NT2/D1 (cell line): Measurements from ENCODE around the gene OTULIN.

Experiments used
- DNase-seq: peaks from one replicate; pipeline ENCODE4 v3.0.0-alpha.2; 2011; ENCODE audit warnings: low read depth, low spot score
- H3K27me3 ChIP-seq: 2 replicates; pipeline ENCODE4 v1.6.0; 2011; ENCODE audit warnings: mild to moderate bottlenecking; ENCODE audit not compliant: insufficient read length, insufficient read depth
- H3K36me3 ChIP-seq: 2 replicates; pipeline ENCODE4 v1.6.1; 2011; ENCODE audit warnings: mild to moderate bottlenecking, low read length, mixed read lengths; ENCODE audit not compliant: insufficient read depth, insufficient read length
- H3K4me1 ChIP-seq: 2 replicates; pipeline ENCODE4 v1.5.1; 2011; ENCODE audit not compliant: insufficient read depth, insufficient read length
- H3K4me3 ChIP-seq: 2 replicates; pipeline ENCODE4 v1.5.1; 2011; ENCODE audit warnings: low read depth; ENCODE audit not compliant: insufficient read length
- H3K9ac ChIP-seq: 2 replicates; pipeline ENCODE4 v1.6.0; 2011; ENCODE audit warnings: low read depth; ENCODE audit not compliant: insufficient read length
- H3K9me3 ChIP-seq: 2 replicates; pipeline ENCODE4 v1.5.1; 2011; ENCODE audit warnings: mild to moderate bottlenecking, low read length; ENCODE audit not compliant: insufficient read depth
- SUZ12 ChIP-seq: IDR thresholded peaks from 2 replicates; pipeline ENCODE4 v1.6.1; 2011; ENCODE audit not compliant: insufficient read length, insufficient read depth; ENCODE audit errors: extremely low read depth
- YY1 ChIP-seq: IDR thresholded peaks from 2 replicates; pipeline ENCODE4 v1.6.1; 2011; ENCODE audit not compliant: insufficient read length, insufficient read depth
- ZNF274 ChIP-seq: IDR thresholded peaks from 2 replicates; pipeline ENCODE4 v1.6.1; 2011; ENCODE audit warnings: mild to moderate bottlenecking, low read depth, low read length

The OTULIN gene

GRCh38 chr5:14668181-14668591, 3.7 kb downstream of the OTULIN start:
- H3K9me3 ChIP-seq = no peaks in the 10 kb centered on the region
- peaks cover 17% of the 10 kb centered on the region for H3K27me3 ChIP-seq
- no peak overlapping the region for H3K4me3 ChIP-seq
- DNase-seq = no peak
- no peak overlapping the region for H3K9ac ChIP-seq
- TF ChIP-seq SUZ12 (no peak), ZNF274 (no peak), YY1 (no peak)
- no peaks in the 10 kb centered on the region for H3K4me1 ChIP-seq
- H3K36me3 ChIP-seq = peaks cover 7% of the 10 kb centered on the region

GRCh38 chr5:14669415-14669814, 4.9 kb downstream of the OTULIN start:
- Histone ChIP-seq H3K4me1 (no peaks in the 10 kb centered on the region), H3K4me3 (no peak overlapping the region), H3K9ac (no peak overlapping the region), H3K27me3 (peaks cover 6% of the 10 kb centered on the region), H3K9me3 (no peaks in the 10 kb centered on the region), H3K36me3 (peaks cover 12% of the 10 kb centered on the region)
- no peak for TF ChIP-seq YY1
- no peak for TF ChIP-seq SUZ12
- TF ChIP-seq ZNF274 = no peak
- DNase-seq = no peak

- Histone ChIP-seq H3K4me3 (no peak overlapping the region), H3K4me1 (no peaks in the 10 kb centered on the region), H3K27me3 (peaks cover 6% of the 10 kb centered on the region), H3K36me3 (peaks cover 12% of the 10 kb centered on the region), H3K9ac (no peak overlapping the region), H3K9me3 (no peaks in the 10 kb centered on the region)
- DNase-seq = no peak
- TF ChIP-seq YY1 (no peak), ZNF274 (no peak), SUZ12 (no peak)
Observed at GRCh38 chr5:14669975-14670374, 5.5 kb downstream of the OTULIN start.

GRCh38 chr5:14671414-14671813, 6.9 kb downstream of the OTULIN start:
- H3K4me1 ChIP-seq = no peaks in the 10 kb centered on the region
- TF ChIP-seq ZNF274 = no peak
- no peak for TF ChIP-seq YY1
- no peak for TF ChIP-seq SUZ12
- no peak for DNase-seq
- no peak overlapping the region for H3K9ac ChIP-seq
- H3K4me3 ChIP-seq = no peak overlapping the region
- no peaks in the 10 kb centered on the region for H3K9me3 ChIP-seq
- H3K36me3 ChIP-seq = peaks cover 18% of the 10 kb centered on the region
- no peaks in the 10 kb centered on the region for H3K27me3 ChIP-seq

- no peak for DNase-seq
- H3K27me3 ChIP-seq = no peaks in the 10 kb centered on the region
- TF ChIP-seq ZNF274 = no peak
- no peak for TF ChIP-seq YY1
- no peak for TF ChIP-seq SUZ12
- peaks cover 20% of the 10 kb centered on the region for H3K36me3 ChIP-seq
- no peaks in the 10 kb centered on the region for H3K4me1 ChIP-seq
- no peaks in the 10 kb centered on the region for H3K9me3 ChIP-seq
- H3K4me3 ChIP-seq = no peak overlapping the region
- no peak overlapping the region for H3K9ac ChIP-seq
Observed at GRCh38 chr5:14672082-14672481, 7.6 kb downstream of the OTULIN start.

GRCh38 chr5:14672484-14673394, 8.2 kb downstream of the OTULIN start:
- no peaks in the 10 kb centered on the region for H3K9me3 ChIP-seq
- TF ChIP-seq YY1 = no peak
- no peak for TF ChIP-seq SUZ12
- TF ChIP-seq ZNF274 = no peak
- no peak for DNase-seq
- no peaks in the 10 kb centered on the region for H3K4me1 ChIP-seq
- peaks cover 19% of the 10 kb centered on the region for H3K36me3 ChIP-seq
- H3K9ac ChIP-seq = no peak overlapping the region
- H3K27me3 ChIP-seq = no peaks in the 10 kb centered on the region
- H3K4me3 ChIP-seq = no peak overlapping the region

- no peak for DNase-seq
- Histone ChIP-seq H3K4me1 (no peaks in the 10 kb centered on the region), H3K9me3 (no peaks in the 10 kb centered on the region), H3K36me3 (peaks cover 16% of the 10 kb centered on the region), H3K27me3 (no peaks in the 10 kb centered on the region), H3K9ac (no peak overlapping the region), H3K4me3 (no peak overlapping the region)
- no peak for TF ChIP-seq ZNF274
- TF ChIP-seq YY1 = no peak
- TF ChIP-seq SUZ12 = no peak
Observed at GRCh38 chr5:14673443-14673842, 8.9 kb downstream of the OTULIN start.
